K562 (cell line): ENCODE measurements around the gene PPT2. TPM values are rescaled to one million over a fixed set of nuclear protein-coding genes. Genes with fewer than 3 reads are reported as not detected.
A peak's percentile ranks its signal among the peaks of the same experiment; 100 is the strongest.

Experiments
- BHLHE40 ChIP-seq: IDR thresholded peaks from 2 replicates; pipeline ENCODE4 v1.6.1; 2011; ENCODE audit warnings: low read length, improper control_type of control experiment
- CLOCK ChIP-seq: fragments of 250-450 bp; sonication (Bioruptor Pico); IDR thresholded peaks from 2 replicates; pipeline ENCODE4 v1.4.0; 2020; ENCODE audit warnings: mild to moderate bottlenecking, moderate library complexity, borderline replicate concordance
- ELK1 ChIP-seq: sonication (generic); formaldehyde crosslinking; IDR thresholded peaks from 2 replicates; pipeline ENCODE4 v1.8.1; 2022; ENCODE audit warnings: missing genetic modification reagents
- ETV5 ChIP-seq: sonication (generic); formaldehyde crosslinking; IDR thresholded peaks from 2 replicates; pipeline ENCODE4 v1.4.0; 2020; ENCODE audit warnings: low read depth, mild to moderate bottlenecking, missing genetic modification reagents
- FOXK1 ChIP-seq: sonication (generic); formaldehyde crosslinking; IDR thresholded peaks from 2 replicates; pipeline ENCODE4 v1.8.0; 2022; ENCODE audit warnings: missing genetic modification reagents, mild to moderate bottlenecking, borderline replicate concordance
- HES1 ChIP-seq: fragments of 450-650 bp; IDR thresholded peaks from 2 replicates; pipeline ENCODE4 v1.6.1; 2016; ENCODE audit warnings: low read depth, mild to moderate bottlenecking, moderate library complexity
- MTA3 ChIP-seq: fragments of 450-650 bp; formaldehyde crosslinking; IDR thresholded peaks from 2 replicates; pipeline ENCODE4 v1.6.1; 2017; ENCODE audit warnings: mild to moderate bottlenecking, borderline replicate concordance
- NBN ChIP-seq: fragments of 450-650 bp; IDR thresholded peaks from 2 replicates; pipeline ENCODE4 v1.6.1; 2016; ENCODE audit warnings: low read depth, mild to moderate bottlenecking
- NR0B1 ChIP-seq: fragments of 450-650 bp; IDR thresholded peaks from one replicate; pipeline ENCODE4 v1.6.1; 2018; ENCODE audit warnings: mild to moderate bottlenecking, moderate library complexity; ENCODE audit not compliant: partially characterized antibody
- SRSF1 ChIP-seq: fragments of 200-400 bp; formaldehyde crosslinking; IDR thresholded peaks from 2 replicates; pipeline ENCODE4 v1.6.1; 2017; ENCODE audit warnings: mild to moderate bottlenecking, low read depth, low read length, moderate library complexity
- STAT5B ChIP-seq: fragments of 250-450 bp; sonication (Bioruptor Pico); IDR thresholded peaks from 2 replicates; pipeline ENCODE4 v1.8.0; 2021; ENCODE audit warnings: mild to moderate bottlenecking, inconsistent platforms
- THRB ChIP-seq: fragments of 450-650 bp; formaldehyde crosslinking; conservative IDR thresholded peaks from 2 replicates; pipeline ENCODE4 v1.4.0; 2022; ENCODE audit warnings: mild to moderate bottlenecking, missing genetic modification characterization
- ZBTB2 ChIP-seq: fragments of 450-650 bp; IDR thresholded peaks from 2 replicates; pipeline ENCODE4 v1.6.1; 2016; ENCODE audit warnings: antibody characterized with exemption
- ZNF217 ChIP-seq: sonication (generic); formaldehyde crosslinking; IDR thresholded peaks from 2 replicates; pipeline ENCODE4 v1.8.0; 2022; ENCODE audit warnings: mild to moderate bottlenecking, missing genetic modification reagents
- ZNF232 ChIP-seq: sonication (generic); formaldehyde crosslinking; IDR thresholded peaks from 2 replicates; pipeline ENCODE4 v1.8.0; 2022; ENCODE audit warnings: mild to moderate bottlenecking, missing genetic modification reagents
- ZNF253 ChIP-seq: fragments of 250-450 bp; sonication (Bioruptor Pico); conservative IDR thresholded peaks from 2 replicates; pipeline ENCODE4 v1.6.1; 2021; ENCODE audit warnings: mild to moderate bottlenecking
- ZNF699 ChIP-seq: fragments of 250-450 bp; sonication (Bioruptor Pico); IDR thresholded peaks from 2 replicates; pipeline ENCODE4 v1.8.0; 2021; ENCODE audit warnings: mild to moderate bottlenecking, moderate library complexity; ENCODE audit not compliant: insufficient replicate concordance
- ZNF717 ChIP-seq: fragments of 250-450 bp; sonication (Bioruptor Pico); IDR thresholded peaks from 2 replicates; pipeline ENCODE4 v1.5.0; 2021
- polyA plus RNA-seq, 8 experiments: library from polyadenylated mRNA; depleted of rRNA in 4 of 8; stranded (reverse) in 5 of 8; unstranded in 3 of 8; fragments of >200 nt; fragmentation: Nextera tagmentation in 2 of 8; fragmentation: Illumina TruSeq in 1 of 8; extraction: Ambion mirVana in 2 of 8; extraction: Trizol in 1 of 8; gene quantifications; 2 replicates each; pipeline versions ENCODE4 v1.2.1 to v1.2.3, GENCODE V29; 2011 to 2014; ENCODE audit warnings: inconsistent platforms in 1 of 8, missing spikeins in 1 of 8
- total RNA-seq, 7 experiments: library from RNA; depleted of rRNA in 6 of 7; stranded (reverse); fragments of >200 nt in 6 of 7; fragmentation: Illumina TruSeq in 2 of 7; extraction: Trizol in 2 of 7; gene quantifications; 2 replicates each; pipeline versions ENCODE4 v1.2.1 to v1.2.3, GENCODE V29; 2011 to 2021; ENCODE audit warnings: low replicate concordance in 1 of 7

The PPT2 gene
- total and polyA plus RNA-seq, 9 of the 15 experiments (the other 6 are each of a cell fraction or from before 2014, with no cell fraction given) = 27.4 to 98.8 (median 69.9) TPM

GRCh38 chr6:32153564-32154513 lies at the start of gene PPT2 (continued):
- no peak for TF ChIP-seq ELK1 (CRISPR knock-in tag)
- TF ChIP-seq STAT5B (CRISPR knock-in tag) = no peak
- no peak for TF ChIP-seq HES1
- peak; percentile 94 for TF ChIP-seq BHLHE40
- no peak for TF ChIP-seq CLOCK
- no peak for TF ChIP-seq ZNF217
- TF ChIP-seq SRSF1 = no peak
- TF ChIP-seq ZNF232 (CRISPR knock-in tag) = no peak
- no peak for TF ChIP-seq ZNF717 (CRISPR knock-in tag)
- no peak; the same call in none of the 2 replicates for TF ChIP-seq MTA3
- no peak for TF ChIP-seq ZNF253 (CRISPR knock-in tag)
- TF ChIP-seq ETV5 (CRISPR knock-in tag) = peak; percentile 72; the same call in 1 of the 2 replicates
- no peak for TF ChIP-seq THRB (CRISPR knock-in tag)
- no peak for TF ChIP-seq ZNF699
- no peak for TF ChIP-seq NR0B1
- TF ChIP-seq ZBTB2 = peak; percentile 47; the same call in 1 of the 2 replicates
- peak; percentile 81 for TF ChIP-seq NBN
- TF ChIP-seq FOXK1 (CRISPR knock-in tag) = no peak
